GM21737 (cell line): Measurements from ENCODE around the gene SELENOS.

Experiments
- ATAC-seq: cut with Tn5 transposase; IDR thresholded peaks from one replicate; pipeline ENCODE4 v1.9.1; 2021; ENCODE audit warnings: mild to moderate bottlenecking, moderate library complexity; ENCODE audit not compliant: unreplicated experiment

SELENOS gene

DNA sequence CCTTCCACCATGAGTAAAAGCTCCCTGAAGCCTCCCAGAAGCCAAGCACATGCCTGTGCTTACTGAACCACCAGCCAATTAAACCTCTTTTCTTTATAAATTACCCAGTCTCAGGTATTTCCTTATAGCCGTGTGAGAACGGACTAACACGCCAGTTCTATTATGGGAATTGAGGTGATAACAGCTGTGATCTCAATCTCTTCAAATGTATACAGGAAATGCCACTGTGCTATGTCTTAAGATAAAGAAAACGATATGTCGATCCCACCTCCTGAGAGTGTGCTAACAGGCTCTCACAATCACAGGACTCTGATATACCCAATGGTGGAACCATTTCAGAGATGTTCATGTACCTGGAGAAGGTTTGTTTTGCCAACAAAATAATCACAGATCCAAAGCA is 51.6 kb downstream of the SELENOS start:
- ATAC-seq, result no peak
